Ramos (cell line): ENCODE data around the gene APC2.
"Not testable (repeated sequence)": the region's sequence is repeated elsewhere in the genome, so short reads cannot be mapped to it uniquely, and the experiment has no call there.

Experiments
- in situ Hi-C: fragments of 300-500 bp; cut with MboI; formaldehyde crosslinking; loops from one replicate; pipeline ENCODE4 v1.14.3; 2022; ENCODE audit warnings: low sequenced_read_pairs; ENCODE audit not compliant: unreplicated experiment

The APC2 gene

DNA sequence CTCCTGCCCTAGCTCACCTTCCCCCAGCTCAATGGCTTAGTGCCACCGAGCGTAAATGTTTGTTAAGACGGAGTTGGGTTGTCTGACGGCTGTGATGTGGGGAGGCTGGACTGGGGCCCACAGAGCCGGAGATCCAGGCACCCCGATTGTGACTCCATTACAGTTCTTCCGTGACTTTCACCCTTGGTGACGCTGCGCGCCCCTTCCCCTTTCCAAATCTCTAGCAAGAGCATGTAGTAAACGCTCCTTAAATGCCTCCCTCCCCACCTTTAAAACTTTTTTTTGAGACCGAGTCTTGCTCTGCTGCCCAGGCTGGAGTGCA lies 41.9 kb downstream of the APC2 start:
- in situ Hi-C loops: no loop called here

DNA sequence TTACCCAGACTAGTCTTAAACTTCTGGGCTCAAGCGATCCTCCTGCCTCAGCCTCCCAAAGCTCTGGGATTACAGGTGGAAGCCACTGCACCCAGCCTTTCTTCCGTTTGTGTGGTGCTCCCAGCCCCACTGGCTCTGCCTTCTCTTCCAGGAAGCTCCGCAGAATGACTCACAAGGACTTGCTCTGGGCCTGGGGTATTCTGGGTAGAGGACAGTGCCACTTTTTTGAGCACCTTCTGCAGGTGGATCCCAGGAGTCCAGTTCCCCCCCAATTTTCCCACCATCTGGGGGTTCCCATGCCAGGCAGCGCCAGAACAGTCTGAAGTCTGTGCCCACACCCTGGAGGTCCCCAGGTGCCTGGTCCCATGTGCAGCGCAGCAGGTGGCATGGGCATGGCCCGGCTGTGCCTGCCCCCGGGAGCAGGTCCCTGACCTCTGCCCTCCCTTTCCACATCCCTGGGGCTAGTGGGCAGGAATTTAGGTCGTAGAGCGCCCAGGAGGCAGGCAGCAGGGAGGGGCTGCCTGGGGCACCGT lies 42.6 kb downstream of the APC2 start:
- in situ Hi-C loops: no loop called here

DNA sequence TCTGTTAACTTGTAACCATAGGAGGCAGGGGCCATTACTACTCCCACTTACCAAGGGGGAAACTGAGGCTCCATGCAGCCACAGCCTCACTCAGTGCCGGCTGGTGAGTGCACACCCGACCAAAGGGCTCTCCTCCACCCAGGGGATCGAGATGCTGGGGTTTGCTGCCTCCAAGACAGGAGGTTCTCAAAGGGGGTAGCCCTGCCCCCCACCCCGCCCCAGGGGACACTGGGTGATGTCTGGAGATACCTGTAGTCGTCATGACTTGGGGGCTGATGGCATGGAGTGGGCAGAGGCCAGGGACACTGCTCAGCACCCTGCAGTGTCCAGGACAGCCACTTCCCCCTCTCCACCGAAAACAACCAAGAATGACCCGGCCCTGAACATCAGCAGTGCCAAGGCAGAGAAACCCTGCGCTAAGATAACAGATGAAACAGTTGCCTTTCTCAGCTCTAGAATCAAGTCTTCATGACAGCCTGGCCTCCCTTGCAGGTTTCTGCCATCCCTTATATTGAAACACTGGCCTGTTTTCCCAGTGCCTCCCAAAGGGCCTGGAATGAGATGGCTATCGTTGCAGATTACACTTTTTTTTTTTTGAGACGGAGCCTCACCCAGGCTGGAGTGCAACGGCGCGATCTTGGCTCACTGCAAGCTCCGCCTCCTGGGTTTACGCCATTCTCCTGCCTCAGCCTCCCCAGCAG lies 44.3 kb downstream of the APC2 start:
- in situ Hi-C loops: no loop called here

DNA sequence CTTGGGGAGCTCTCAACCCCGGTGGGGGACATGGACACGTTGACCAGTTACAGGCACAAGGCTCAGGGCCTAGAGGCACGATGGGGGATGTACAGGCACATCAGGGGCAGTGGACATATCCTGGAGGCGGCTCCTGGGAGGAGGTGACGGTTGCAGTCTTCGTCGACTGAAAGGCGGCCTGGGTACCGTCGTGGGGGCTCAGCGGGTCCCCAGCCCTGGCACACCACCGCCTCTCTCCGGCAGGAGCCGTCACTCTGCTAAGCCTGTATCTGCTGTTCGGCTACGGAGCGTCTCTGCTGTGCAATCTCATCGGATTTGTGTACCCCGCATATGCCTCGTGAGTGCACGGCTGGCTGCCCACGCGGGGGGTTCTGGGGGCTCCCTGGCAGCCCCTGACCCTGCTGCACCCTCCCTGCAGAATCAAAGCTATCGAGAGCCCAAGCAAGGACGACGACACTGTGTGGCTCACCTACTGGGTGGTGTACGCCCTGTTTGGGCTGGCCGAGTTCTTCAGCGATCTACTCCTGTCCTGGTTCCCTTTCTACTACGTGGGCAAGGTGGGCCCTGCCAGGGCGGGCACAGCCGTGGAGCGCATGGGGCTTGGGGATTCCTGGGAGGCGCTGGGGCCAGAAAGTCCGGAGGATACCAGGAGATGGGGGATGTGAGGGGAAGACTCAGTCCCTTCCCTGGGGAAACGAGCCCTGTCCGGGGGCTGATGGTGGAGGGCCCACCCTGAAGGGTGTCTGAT lies 45.3 kb downstream of the APC2 start:
- in situ Hi-C loops: no loop called here

DNA sequence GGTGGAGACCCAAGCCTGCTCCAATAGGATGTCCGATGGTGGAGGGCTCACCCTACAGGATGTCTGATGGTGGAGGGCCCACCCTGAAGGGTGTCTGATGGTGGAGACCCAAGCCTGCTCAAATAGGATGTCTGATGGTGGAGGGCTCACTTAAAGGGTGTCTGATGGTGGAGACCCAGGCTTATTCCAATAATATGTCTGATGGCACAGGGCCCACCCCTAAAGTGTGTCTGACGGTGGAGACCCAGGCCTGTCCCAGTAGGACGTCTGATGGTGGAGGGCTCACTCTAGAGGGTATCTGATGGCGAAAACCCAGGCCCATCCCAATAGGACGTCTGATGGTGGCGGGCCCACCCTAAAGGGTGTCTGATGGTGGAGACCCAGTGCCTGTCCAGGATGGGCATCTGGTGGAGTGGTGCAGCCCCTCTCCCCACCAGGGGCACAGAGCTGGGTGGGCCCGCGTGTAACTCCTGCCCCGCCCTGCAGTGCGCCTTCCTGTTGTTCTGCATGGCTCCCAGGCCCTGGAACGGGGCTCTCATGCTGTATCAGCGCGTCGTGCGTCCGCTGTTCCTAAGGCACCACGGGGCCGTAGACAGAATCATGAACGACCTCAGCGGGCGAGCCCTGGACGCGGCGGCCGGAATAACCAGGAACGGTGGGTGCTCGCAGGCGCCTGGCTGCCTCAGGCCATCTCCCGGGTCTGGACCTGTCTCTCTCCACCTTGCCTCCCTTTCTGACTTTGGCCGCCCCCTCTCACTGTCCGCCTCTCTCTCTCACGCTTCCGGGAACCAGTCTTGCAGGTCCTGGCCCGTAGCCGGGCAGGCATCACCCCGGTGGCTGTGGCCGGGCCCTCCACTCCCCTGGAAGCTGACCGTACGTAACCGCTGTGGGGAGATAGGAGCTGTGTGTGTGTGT lies 46.1 kb downstream of the APC2 start:
- in situ Hi-C loops: no loop called here

DNA sequence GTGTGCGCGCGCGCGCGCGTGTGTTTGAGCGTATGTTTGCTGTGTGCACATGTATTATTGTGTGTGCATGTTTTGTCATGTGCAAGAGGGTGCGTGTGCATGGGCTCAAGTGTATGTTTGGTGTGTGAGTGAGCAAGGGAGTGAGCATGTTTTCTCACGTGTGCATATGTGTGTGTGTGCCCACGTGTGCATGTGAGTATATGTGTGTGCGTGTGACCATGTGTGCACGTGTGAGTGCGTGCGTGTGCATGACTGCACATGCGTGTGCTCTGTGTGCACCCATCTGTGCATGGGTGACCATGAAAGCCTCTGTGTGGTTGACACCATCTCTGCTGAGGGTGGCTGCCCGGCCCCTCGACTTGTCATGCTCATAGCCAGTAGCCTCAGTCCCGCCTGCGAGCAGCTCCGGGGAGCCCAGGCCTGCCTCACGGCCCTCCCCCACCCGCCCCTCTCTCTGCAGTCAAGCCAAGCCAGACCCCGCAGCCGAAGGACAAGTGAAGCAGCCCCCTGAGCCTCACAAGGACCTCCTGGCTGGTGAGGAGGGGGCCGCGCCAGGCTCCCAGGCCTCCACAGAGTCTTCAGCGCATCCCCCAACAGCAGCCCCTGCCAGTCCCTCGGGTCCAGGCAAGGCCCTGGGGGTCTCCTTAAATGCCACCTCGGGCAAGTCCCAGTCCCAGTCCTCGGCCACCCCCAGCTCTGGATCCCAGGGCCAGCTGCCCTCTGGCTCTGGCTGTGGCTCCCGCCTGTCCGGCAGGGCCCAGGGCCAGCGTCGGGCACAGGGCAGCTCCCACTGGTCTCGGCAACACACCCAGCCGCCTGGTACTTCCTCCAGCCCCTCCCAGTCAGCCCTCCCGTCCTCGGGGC lies 47.0 kb downstream of the APC2 start:
- in situ Hi-C loops: no loop called here

DNA sequence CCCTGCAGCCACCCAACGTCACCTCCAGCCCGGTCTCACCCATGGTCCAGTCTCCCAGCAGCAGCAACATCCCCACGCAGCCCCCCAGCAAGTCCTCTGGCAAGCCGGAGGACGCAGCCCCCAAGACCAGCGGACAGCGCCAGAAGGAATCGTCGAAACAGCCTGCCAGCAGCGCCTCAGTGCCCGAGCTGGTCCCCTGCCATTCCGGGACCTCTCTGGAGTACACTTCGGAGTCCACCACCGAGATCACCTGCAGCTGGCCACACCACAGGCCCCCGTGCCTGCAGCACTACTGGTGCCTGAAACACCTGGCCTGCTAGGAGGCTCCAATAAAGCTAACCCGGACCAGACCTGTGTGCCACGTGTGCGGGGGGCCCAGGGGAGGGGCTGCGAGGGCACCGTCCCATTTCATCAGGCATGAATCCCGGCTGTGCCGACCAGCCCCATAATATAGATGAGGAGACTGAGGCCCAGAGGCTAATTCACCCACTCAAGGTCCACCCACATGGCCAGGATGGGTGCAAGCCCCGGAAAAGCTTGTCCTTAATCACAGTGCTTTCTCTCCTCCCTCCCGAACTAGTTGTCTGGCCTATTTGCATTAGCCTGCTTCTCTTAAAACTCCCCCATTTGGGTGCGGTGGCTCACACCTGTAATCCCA lies 47.8 kb downstream of the APC2 start:
- in situ Hi-C loops: no loop called here

DNA sequence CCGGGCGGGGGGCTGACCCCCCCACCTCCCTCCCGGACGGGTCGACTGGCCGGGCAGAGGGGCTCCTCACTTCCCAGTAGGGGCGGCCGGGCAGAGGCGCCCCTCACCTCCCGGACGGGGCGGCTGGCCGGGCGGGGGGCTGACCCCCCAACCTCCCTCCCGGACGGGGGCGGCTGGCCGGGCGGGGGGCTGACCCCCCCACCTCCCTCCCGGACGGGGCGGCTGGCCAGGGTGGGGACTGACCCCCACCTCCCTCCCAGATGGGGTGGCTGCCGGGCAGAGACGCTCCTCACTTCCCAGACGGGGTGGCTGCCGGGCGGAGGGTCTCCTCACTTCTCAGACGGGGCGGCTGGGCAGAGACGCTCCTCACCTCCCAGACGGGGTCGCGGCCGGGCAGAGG lies 49.3 kb downstream of the APC2 start:
- in situ Hi-C loops: not testable (repeated sequence)

DNA sequence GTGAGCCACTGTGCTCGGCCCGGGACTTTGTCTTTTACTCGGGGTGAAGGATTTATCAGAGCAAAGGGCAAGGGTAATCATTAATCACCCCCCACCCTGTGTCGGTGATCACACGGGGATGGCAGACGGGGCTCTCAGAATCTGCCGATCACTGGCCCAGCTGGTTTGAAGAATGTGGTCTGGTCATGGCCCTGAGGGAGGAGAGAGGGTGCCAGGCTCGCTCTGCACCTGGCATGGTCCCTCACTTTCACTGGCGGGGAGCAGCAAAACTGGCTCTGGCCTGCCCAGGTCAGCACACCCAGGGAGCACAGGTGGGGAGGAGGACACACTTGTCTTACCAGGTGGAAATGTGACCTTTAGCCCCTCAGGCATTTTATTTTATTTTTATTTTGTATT lies 51.3 kb downstream of the APC2 start:
- in situ Hi-C loops: no loop called here

DNA sequence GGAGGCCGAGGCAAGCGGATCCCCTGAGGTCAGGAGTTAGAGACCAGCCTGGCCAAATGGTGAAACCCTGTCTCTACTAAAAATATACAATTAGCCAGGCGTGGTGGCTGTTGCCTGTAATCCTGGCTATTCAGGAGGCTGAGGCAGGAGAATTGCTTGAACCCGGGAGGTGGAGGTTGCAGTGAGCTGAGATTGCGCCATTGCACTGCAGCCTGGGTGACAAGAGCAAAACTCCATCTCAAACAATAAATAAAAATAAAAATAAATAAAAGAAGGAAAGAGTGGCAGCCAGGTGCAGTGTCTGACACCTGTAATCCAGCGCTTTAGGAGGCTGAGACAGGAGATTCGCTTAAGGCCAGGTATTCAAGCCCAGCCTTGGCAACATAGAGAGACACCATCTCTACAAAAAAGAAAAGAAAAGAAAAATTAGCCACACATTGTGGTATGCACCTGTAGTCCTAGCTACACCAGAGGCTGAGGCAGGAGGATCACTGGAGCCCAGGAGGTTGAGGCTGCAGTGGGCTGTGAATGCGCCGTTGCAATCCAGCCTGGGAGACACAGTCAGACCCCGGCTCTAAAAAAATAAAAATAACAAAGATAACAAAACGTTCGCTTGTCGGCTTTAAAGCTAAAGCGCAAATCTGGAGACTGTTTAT lies 52.6 kb downstream of the APC2 start:
- in situ Hi-C loops: no loop called here

DNA sequence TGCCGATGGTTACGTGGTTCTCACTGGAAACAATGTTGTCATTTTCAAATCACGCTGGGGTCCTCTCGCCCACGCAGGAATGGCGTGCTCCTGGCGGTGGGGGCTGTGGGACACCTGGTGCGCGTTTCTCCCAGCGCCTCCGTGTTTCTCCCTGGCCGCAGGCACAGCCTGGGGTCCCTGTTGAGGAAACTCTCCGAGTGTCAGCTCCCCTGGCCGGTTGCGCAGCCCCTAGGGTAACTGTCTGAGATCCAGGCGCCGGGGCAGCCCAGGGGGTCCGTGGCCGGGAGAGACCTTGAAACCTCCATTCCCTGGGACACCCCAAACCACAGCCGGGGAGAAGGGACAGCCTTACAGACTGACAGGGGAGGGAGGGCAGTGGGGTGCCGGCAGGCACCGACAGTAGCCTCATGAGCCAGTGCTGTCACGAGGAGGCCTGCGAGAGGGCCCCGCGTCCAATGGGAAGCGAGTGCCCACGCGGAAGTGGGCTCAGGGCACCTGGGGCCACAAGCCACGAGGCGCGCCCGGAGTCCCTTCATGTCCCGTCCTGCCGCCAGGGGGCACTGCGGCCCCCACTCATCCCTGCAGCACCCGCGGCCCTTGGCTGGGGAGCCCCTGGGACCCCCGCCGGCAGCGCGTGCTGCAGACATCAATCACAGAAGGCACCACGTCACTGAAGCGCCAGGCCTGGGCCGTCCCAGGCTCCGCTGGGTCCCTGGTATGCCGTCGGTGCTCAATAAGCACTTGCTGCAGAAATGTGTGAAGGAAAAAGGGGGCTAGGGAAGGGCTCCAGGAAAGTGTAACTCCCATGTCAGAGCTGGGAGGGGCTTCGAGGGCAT lies 53.4 kb downstream of the APC2 start:
- in situ Hi-C loops: no loop called here

DNA sequence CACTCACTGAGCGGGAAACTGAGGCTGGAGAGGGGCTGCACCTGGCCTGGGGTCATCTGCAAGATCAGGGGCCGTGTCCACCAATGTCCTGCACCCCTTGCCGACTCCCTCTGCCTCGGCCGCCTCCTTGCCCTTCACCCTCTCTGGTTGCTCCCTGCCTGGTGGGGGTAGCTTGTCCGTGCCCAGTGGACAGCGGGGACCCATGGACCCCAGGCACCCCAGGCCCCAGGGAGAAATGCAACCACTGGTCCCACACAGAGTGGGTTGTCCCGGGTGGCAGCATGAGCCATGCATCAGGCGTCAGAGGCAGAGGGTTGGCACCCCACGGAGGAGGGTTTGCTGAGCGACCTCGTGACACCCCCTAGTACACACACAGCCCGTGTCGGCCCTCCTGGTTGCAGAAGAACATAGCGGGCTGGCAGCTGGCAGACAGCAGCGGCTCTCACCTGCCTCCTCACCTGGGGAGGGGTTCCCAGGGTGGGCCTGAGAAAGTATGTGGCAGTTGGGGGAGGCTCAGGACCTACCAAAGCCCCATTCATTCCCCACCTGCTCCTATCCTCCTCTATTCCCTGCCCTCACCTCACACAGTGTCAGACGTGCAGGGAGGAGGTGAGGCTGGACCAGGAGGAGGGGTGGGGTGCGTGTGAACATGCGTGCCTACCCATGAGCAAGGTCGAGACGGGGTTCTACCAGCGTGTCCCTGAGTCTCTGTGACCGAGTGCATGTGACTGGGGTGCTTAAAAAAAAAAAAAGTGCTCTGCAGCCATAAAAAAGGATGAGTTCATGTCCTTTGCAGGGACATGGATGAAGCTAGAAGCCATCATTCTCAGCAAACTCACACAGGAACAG lies 54.2 kb downstream of the APC2 start:
- in situ Hi-C loops: no loop called here

DNA sequence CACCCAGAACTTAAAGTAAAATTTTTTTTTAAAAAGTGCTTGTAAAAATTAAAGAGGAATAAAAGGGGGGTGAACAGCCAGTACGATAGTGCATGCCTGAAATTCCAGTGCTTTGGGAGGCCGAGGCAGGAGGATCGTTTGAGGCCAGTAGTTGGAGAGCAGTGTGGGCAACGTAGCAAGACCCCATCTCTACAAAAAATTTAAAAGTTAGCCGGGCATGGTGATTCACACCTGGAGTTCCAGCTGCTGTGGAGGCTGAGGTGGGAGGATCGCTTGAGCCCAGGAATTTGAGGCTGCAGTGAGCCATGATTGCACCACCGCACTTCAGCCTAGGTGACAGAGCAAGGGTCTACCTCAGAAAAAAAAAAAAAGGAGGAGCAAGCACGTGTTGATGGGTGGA lies 55.1 kb downstream of the APC2 start:
- in situ Hi-C loops: no loop called here

DNA sequence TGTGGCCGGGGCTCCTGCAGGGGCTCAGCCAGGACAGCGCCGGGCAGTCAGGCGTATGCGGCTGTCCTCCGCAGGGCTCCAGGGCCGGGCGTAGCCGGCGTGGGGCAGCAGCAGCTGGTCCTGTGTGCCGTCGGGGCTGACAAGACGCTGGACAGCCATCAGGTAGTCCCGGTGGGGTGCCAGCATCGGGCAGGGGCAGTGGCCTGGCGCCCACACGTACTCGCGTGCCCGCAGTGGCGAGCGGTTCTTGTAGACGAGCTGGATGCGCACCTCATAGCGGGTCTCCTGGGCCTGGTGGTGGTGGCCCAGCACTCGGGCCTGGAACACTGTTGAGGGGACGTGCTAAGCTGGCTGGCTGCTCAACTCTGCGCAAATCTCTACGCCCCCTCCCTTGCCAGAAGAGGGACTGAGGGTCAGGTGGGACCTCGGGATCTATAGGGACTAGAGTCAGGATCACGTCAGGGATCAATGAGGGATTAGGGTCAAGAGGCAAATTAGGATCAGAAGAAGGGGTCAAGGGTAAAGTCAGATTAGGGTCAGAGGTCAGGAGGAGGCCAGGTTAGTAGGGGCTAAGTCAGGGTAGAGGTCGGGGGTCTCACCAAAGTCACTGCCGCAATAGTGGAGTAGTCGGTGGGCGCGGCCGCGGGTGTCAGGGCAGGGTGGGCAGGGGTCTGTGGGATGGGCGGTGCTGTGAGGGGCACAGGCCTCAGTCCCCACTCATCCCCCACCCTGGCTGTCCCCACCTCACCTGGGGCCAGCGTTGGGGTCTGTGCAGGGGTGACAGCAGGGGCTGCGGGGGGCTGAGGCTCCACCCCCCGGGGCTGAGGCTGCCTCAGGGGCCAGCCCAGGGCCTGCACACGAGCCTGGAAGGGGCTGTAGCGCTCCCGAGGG lies 56.3 kb downstream of the APC2 start:
- in situ Hi-C loops: no loop called here

DNA sequence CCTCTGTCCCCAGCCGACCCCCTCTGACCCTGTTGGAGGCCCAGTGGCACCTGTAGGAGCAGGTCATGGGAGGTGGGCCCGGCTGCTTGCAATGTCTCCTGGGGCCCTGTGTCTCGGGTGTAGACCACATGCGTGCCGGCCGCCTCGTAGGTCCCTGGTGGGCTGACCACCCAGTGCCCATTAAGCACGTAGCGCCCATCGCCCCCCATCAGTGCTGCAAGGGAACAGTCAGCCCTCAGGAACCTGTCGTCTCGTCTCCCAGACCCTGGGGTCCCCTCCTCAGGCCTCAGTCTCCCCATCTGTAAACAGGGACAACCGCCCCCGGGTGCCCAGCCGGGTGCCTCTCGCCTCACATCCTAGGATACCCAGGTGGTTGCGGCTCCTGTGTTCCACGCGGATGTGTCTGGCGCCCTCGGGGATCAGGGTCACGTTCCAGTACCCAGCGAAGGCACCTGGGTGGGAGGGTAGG lies 57.3 kb downstream of the APC2 start:
- in situ Hi-C loops: no loop called here
